ENCODE results near the gene RSPO4. TPM values are rescaled to one million over a fixed set of nuclear protein-coding genes. Genes with fewer than 3 reads are reported as not detected.

RSPO4 gene
- total and polyA plus RNA-seq, 2 of the 8 experiments (the other 6 are each of a cell fraction or from before 2014, with no cell fraction given), result 3.4 to 6.4 TPM

DNA sequence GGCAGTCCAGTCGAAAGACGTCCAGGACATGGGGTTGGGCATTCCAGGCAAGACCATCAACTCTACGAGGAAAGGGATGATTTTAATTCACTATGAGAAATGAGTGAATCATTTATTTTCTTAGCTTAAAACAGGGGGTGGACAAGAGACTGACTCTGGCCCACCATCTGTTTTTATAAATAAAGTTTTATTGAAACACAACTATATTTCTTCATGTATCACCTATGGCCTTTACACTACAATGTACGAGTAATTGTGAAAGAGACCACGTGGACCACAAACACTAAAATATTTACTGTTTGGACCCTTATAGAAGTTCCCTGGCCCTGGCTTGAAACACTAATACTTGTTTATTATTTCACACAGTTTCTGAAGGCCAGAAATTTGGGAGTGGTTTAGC lies 15.6 kb upstream of the RSPO4 start (continued):
- no peak for TF ChIP-seq TCF12 (IDR thresholded peaks at IDR 0.05; ENCODE audit: low read depth, low read length)
- TF ChIP-seq CEBPB (IDR thresholded peaks at IDR 0.05; ENCODE audit: low read depth, low read length), result no peak
- TF ChIP-seq SIRT6 (IDR thresholded peaks at IDR 0.05; ENCODE audit: low read length), result no peak
- TF ChIP-seq CREB1 (IDR thresholded peaks at IDR 0.05), result no peak
- no peak for TF ChIP-seq BRCA1 (IDR thresholded peaks at IDR 0.05; ENCODE audit: low read depth, low read length)
- TF ChIP-seq, protein P1, sequence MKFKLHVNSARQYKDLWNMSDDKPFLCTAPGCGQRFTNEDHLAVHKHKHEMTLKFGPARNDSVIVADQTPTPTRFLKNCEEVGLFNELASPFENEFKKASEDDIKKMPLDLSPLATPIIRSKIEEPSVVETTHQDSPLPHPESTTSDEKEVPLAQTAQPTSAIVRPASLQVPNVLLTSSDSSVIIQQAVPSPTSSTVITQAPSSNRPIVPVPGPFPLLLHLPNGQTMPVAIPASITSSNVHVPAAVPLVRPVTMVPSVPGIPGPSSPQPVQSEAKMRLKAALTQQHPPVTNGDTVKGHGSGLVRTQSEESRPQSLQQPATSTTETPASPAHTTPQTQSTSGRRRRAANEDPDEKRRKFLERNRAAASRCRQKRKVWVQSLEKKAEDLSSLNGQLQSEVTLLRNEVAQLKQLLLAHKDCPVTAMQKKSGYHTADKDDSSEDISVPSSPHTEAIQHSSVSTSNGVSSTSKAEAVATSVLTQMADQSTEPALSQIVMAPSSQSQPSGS (IDR thresholded peaks at IDR 0.05; ENCODE audit: low read length), result no peak

Measured in H1 (cell line).